HepG2 (cell line): Measurements from ENCODE around the gene CA11. TPM values are rescaled to one million over a fixed set of nuclear protein-coding genes. Genes with fewer than 3 reads are reported as not detected.

Source experiments
- ATAC-seq: fragments of 200-7000 bp; cut with Tn5 transposase; 3 replicates; pipeline ENCODE4 v1.9.1; 2020; ENCODE audit warnings: mild to moderate bottlenecking, moderate library complexity
- BruUV-seq: library from RNA; stranded (reverse); fragments of 400-500 nt; replicated peaks from 2 replicates; lab custom pipeline; 2021; lab: Mats Ljungman, UMichigan
- CTCF ChIA-PET: fragments of 300-600 bp; formaldehyde crosslinking; extraction: SDS; loops from one replicate; lab custom pipeline; 2021; ENCODE audit warnings: low total read pairs, inconsistent platforms, low intra/inter-chr PET ratio; lab: Yijun Ruan, JAX
- POLR2A ChIA-PET: fragments of 350-600 bp; sonication (Branson Sonifier 250); formaldehyde crosslinking; loops from one replicate; lab custom pipeline; 2020; ENCODE audit warnings: antibody characterized with exemption, inconsistent platforms; lab: Yijun Ruan, JAX
- DNase-seq: peaks from one replicate; pipeline ENCODE4 v3.0.0-alpha.2; 2015; ENCODE audit warnings: low spot score
- FAIRE-seq: peaks from 3 replicates; lab custom pipeline; 2011; peaks lifted over from hg19 to GRCh38; lab: Jason Lieb, UNC
- H2AFZ ChIP-seq: one replicate; pipeline ENCODE4 v1.6.1; 2011; ENCODE audit warnings: low read length, inconsistent platforms
- H3K27ac ChIP-seq: fragments of 300-600 bp; 3 replicates; pipeline ENCODE4 v1.8.0; 2011; ENCODE audit warnings: mixed run types, mild to moderate bottlenecking, mixed read lengths, low read length, inconsistent platforms; ENCODE audit not compliant: insufficient read depth; ENCODE audit errors: extremely low read length
- H3K27me3 ChIP-seq, 2 experiments: fragments of 200-600 bp in 1 of 2; 2 replicates in 1 of 2; 3 replicates in 1 of 2; pipeline versions ENCODE4 v1.6.0 to v1.8.0; 2011; ENCODE audit warnings: low read length in 2 of 2, mild to moderate bottlenecking in 2 of 2, moderate library complexity in 2 of 2, inconsistent platforms in 1 of 2; ENCODE audit not compliant: insufficient read depth in 2 of 2, control insufficient read depth in 1 of 2
- H3K36me3 ChIP-seq, 2 experiments: fragments of 200-600 bp in 1 of 2; replicated peaks in 1 of 2; 2 replicates in 1 of 2; 3 replicates in 1 of 2; pipeline versions ENCODE4 v1.5.1 to v1.8.0; 2011; ENCODE audit warnings: low read length in 2 of 2, inconsistent platforms in 1 of 2; ENCODE audit not compliant: insufficient read depth in 2 of 2, control insufficient read depth in 1 of 2
- H3K4me1 ChIP-seq: 2 replicates; pipeline ENCODE4 v1.5.1; 2012; ENCODE audit warnings: low read length, inconsistent platforms; ENCODE audit not compliant: insufficient read depth
- H3K4me2 ChIP-seq: 2 replicates; pipeline ENCODE4 v1.6.0; 2011; ENCODE audit warnings: low read depth, low read length, inconsistent platforms
- H3K4me3 ChIP-seq, 3 experiments: fragments of 200-600 bp in 1 of 3; sonication (generic), shearing (Covaris generic) in 1 of 3; replicated peaks in 1 of 3; 2 replicates each; pipeline ENCODE4 v1.5.1; 2011 to 2016; ENCODE audit warnings: low read length in 3 of 3, inconsistent platforms in 2 of 3, low read depth in 2 of 3, mild to moderate bottlenecking in 2 of 3, control low read depth in 1 of 3, mixed read lengths in 1 of 3; ENCODE audit not compliant: insufficient read depth in 1 of 3
- H3K79me2 ChIP-seq: one replicate; pipeline ENCODE4 v1.6.1; 2011; ENCODE audit warnings: low read length, inconsistent platforms; ENCODE audit not compliant: insufficient read depth
- H3K9ac ChIP-seq: 2 replicates; pipeline ENCODE4 v1.6.0; 2011; ENCODE audit warnings: mild to moderate bottlenecking, low read depth, low read length, inconsistent platforms; ENCODE audit not compliant: insufficient read depth
- H3K9me3 ChIP-seq: 2 replicates; pipeline ENCODE4 v1.5.1; 2012; ENCODE audit warnings: mild to moderate bottlenecking, low read length
- H4K20me1 ChIP-seq: 2 replicates; pipeline ENCODE4 v1.6.0; 2011; ENCODE audit warnings: inconsistent platforms, mild to moderate bottlenecking, low read length, moderate library complexity; ENCODE audit not compliant: insufficient read depth
- EP300 ChIP-seq, 3 experiments: sonication (generic) in 1 of 3; formaldehyde crosslinking in 1 of 3; IDR thresholded peaks; 2 replicates each; pipeline versions ENCODE4 v1.5.1 to v1.6.1; 2011 to 2020; ENCODE audit warnings: low read depth in 2 of 3, low read length in 2 of 3, borderline replicate concordance in 1 of 3, improper control_type of control experiment in 1 of 3, mild to moderate bottlenecking in 1 of 3, missing genetic modification reagents in 1 of 3, moderate library complexity in 1 of 3
- ERF ChIP-seq: IDR thresholded peaks from 2 replicates; pipeline ENCODE4 v1.6.1; 2018; ENCODE audit warnings: missing biosample characterization, missing genetic modification reagents
- HIC2 ChIP-seq: sonication (generic); formaldehyde crosslinking; IDR thresholded peaks from 2 replicates; pipeline ENCODE4 v1.9.0; 2022; ENCODE audit warnings: low read depth, missing genetic modification reagents
- MEIS1 ChIP-seq: sonication (generic); formaldehyde crosslinking; IDR thresholded peaks from 2 replicates; pipeline ENCODE4 v1.9.0; 2021; ENCODE audit warnings: mild to moderate bottlenecking, missing genetic modification reagents, moderate library complexity, borderline replicate concordance
- NFIC ChIP-seq: IDR thresholded peaks from 2 replicates; pipeline ENCODE4 v1.6.1; 2012; ENCODE audit warnings: mild to moderate bottlenecking, low read length, inconsistent platforms
- PHF8 ChIP-seq: sonication (generic); formaldehyde crosslinking; IDR thresholded peaks from 2 replicates; pipeline ENCODE4 v1.5.0; 2020; ENCODE audit warnings: missing genetic modification reagents
- POLR2A ChIP-seq, 2 experiments: IDR thresholded peaks; 2 replicates each; pipeline ENCODE4 v1.6.1; 2011; ENCODE audit warnings: low read depth in 2 of 2, low read length in 2 of 2, mild to moderate bottlenecking in 1 of 2, moderate library complexity in 1 of 2; ENCODE audit not compliant: insufficient read depth in 1 of 2
- POLR2AphosphoS5 ChIP-seq: IDR thresholded peaks from 2 replicates; pipeline ENCODE4 v1.6.1; 2012; ENCODE audit warnings: low read depth, low read length
- POLR2G ChIP-seq: fragments of 200-400 bp; formaldehyde crosslinking; IDR thresholded peaks from 2 replicates; pipeline ENCODE4 v1.6.1; 2018; ENCODE audit warnings: mild to moderate bottlenecking, low read depth, low read length, moderate library complexity
- PPARG ChIP-seq: conservative IDR thresholded peaks from 2 replicates; pipeline ENCODE4 v1.6.1; 2016; ENCODE audit warnings: missing biosample characterization, missing genetic modification reagents
- RXRB ChIP-seq: IDR thresholded peaks from 2 replicates; pipeline ENCODE4 v1.6.1; 2016; ENCODE audit warnings: borderline replicate concordance, missing genetic modification reagents, missing compliant biosample characterization
- SMARCE1 ChIP-seq: fragments of 450-650 bp; IDR thresholded peaks from 2 replicates; pipeline ENCODE4 v1.6.1; 2017; ENCODE audit warnings: borderline replicate concordance
- TARDBP ChIP-seq: sonication (generic); formaldehyde crosslinking; IDR thresholded peaks from 2 replicates; pipeline ENCODE4 v1.8.0; 2022; ENCODE audit warnings: mild to moderate bottlenecking, missing genetic modification reagents
- ZBTB38 ChIP-seq: sonication (generic); formaldehyde crosslinking; IDR thresholded peaks from 2 replicates; pipeline ENCODE4 v1.5.1; 2020; ENCODE audit warnings: mild to moderate bottlenecking, missing genetic modification reagents
- ZNF670 ChIP-seq: sonication (generic); formaldehyde crosslinking; IDR thresholded peaks from 2 replicates; pipeline ENCODE4 v1.8.0; 2022; ENCODE audit warnings: mild to moderate bottlenecking, missing genetic modification reagents, borderline replicate concordance
- WGBS: methylation state at CpG from one replicate; pipeline ENCODE4 v1.1.6; 2017; ENCODE audit warnings: low lambda C conversion rate; 5-methylcytosine and 5-hydroxymethylcytosine counted together
- in situ Hi-C: cut with HindIII; loops from 2 replicates; pipeline ENCODE4 v1.10.0; 2017; ENCODE audit warnings: low pct_unique_long_range_greater_than_20kb; ENCODE audit not compliant: extremely low pct_ligation_motif_present
- intact Hi-C: fragments of 100-400 bp; cut with micrococcal nuclease; formaldehyde crosslinking; loops from one replicate; pipeline ENCODE4 v1.10.0; 2022; ENCODE audit not compliant: unreplicated experiment
- polyA plus RNA-seq, 8 experiments: library from polyadenylated mRNA; depleted of rRNA in 3 of 8; stranded (reverse) in 7 of 8; unstranded in 1 of 8; fragments of >200 nt; fragmentation: Illumina TruSeq in 4 of 8; extraction: Trizol in 4 of 8; gene quantifications; 2 replicates each; pipeline versions ENCODE4 v1.2.1 to v1.2.3, GENCODE V29; 2011 to 2016; ENCODE audit warnings: low read depth in 4 of 8, missing spikeins in 1 of 8, mixed read lengths in 1 of 8; ENCODE audit not compliant: insufficient read depth in 1 of 8
- total RNA-seq, 5 experiments: library from RNA; depleted of rRNA; stranded (reverse); fragments of >200 nt; fragmentation: Illumina TruSeq; extraction: Trizol; gene quantifications; 2 replicates each; pipeline ENCODE4 v1.2.3, GENCODE V29; 2016; ENCODE audit warnings: low read depth in 1 of 5
- TF ChIP-seq, protein P1 (sequence below): sonication (generic); formaldehyde crosslinking; IDR thresholded peaks from 2 replicates; pipeline ENCODE4 v1.5.1; 2020; ENCODE audit warnings: missing genetic modification reagents, mild to moderate bottlenecking, borderline replicate concordance

Gene CA11
- total and polyA plus RNA-seq, 2 of the 13 experiments (the other 11 are each of a cell fraction or from before 2014, with no cell fraction given), result 0.41 to 0.58 TPM

DNA sequence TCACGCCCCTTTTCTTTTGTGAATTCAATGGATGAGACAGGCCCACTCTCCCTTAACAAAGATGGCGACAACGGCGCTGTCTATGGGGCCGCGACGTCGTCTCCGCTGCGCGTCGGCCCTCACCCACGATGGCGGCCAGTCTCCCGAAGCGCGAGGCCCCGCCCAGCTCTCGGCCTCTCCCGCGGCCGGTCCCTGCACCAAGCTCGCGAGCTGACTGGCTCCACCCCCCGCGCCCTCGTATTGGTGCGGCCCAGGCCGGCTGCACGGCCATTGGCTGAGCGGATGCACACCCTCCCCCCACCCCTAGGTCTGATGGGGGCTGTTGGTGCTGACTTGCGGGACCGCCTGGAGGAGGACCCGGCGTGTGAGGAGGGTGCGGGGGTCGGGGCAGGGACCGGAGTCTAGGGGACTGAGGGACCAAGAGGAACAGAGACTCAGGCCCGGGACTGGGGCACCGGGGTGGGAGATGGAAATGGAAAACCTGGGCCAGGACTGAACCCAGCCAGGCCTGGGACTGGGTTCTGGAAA, 21.9 kb downstream of the CA11 start (continued):
- peak; percentile 35; the same call in 1 of the 2 replicates for TF ChIP-seq TARDBP (CRISPR knock-in tag)
- no peak for TF ChIP-seq HIC2 (CRISPR knock-in tag)
- TF ChIP-seq MEIS1 (CRISPR knock-in tag), result no peak
- TF ChIP-seq, protein P1, sequence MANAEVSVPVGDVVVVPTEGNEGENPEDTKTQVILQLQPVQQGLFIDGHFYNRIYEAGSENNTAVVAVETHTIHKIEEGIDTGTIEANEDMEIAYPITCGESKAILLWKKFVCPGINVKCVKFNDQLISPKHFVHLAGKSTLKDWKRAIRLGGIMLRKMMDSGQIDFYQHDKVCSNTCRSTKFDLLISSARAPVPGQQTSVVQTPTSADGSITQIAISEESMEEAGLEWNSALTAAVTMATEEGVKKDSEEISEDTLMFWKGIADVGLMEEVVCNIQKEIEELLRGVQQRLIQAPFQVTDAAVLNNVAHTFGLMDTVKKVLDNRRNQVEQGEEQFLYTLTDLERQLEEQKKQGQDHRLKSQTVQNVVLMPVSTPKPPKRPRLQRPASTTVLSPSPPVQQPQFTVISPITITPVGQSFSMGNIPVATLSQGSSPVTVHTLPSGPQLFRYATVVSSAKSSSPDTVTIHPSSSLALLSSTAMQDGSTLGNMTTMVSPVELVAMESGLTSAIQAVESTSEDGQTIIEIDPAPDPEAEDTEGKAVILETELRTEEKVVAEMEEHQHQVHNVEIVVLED (CRISPR knock-in tag), result peak; percentile 85
- peak; percentile 51; the same call in 1 of the 2 replicates for TF ChIP-seq ERF
- no peak for TF ChIP-seq SMARCE1
- no peak for TF ChIP-seq NFIC
- TF ChIP-seq EP300 (IDR thresholded peaks at IDR 0.05; ENCODE audit: low read depth in 2 of 2, low read length in 2 of 2), result 0 out of 4 replicates have a peak, but pooled peaks of 1 of the 2 experiments have one; percentile 9
- TF ChIP-seq EP300 (CRISPR knock-in tag; IDR thresholded peaks at IDR 0.05; ENCODE audit: borderline replicate concordance), result no peak

DNA sequence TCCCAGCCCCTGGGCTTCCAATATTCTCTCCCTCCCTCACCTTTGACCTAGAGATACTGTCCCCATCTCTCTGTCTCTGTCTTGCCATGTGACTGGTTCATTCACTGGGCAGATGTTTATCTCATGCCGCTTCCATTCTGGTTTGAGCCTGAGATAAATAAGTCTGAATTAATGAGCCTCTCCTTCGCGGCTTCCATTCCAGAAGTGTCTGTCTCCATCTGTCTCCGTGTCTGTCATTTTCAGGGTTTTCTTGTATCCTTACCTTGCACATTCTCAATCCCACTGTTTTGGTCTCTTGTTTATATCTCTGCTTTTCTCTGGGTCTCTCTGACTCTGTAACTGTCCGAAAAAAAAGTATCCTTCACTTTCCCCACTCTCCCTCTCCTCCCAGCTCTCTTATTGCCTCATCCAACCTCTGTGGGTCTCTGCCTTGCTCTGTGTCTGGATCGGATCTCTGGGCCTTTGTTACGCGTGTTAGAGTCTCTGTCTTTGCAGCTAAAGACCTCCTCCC, 22.4 kb downstream of the CA11 start:
- H4K20me1 ChIP-seq, result no peaks in the 10 kb centered on the region
- in situ Hi-C loops (no loop called here), intact Hi-C loops (no loop called here)
- H3K79me2 ChIP-seq, result peaks cover 8% of the 10 kb centered on the region
- H3K27ac ChIP-seq, result peak overlapping the region; percentile 73
- FAIRE-seq (no peak), ATAC-seq (no peak), DNase-seq (no peak)
- no peaks in the 10 kb centered on the region; a peak in 1 of 5 replicates for H3K27me3 ChIP-seq
- 75% methylated on average over 8 of the region's 8 CpGs for WGBS
- H3K9me3 ChIP-seq, result no peaks in the 10 kb centered on the region
- H3K4me2 ChIP-seq, result peak overlapping the region; percentile 70
- peaks cover 49% of the 10 kb centered on the region for H3K4me1 ChIP-seq
- H3K9ac ChIP-seq, result peak overlapping the region; percentile 66
- no TSS peak for BruUV-seq
- no peak overlapping the region for H2AFZ ChIP-seq
- ChIA-PET CTCF (no interaction called here), POLR2A (interaction anchor here (0.9 to 1.8 kb wide), 3 partner anchors 11 to 55 kb away, joined by 3 to 15 read pairs (median 3); no protein-coding TSS in a partner anchor)
- TF ChIP-seq RXRB (CRISPR knock-in tag) (peak; percentile 3; the same call in 1 of the 2 replicates), POLR2AphosphoS5 (0 out of 2 replicates have a peak, but pooled peaks have one; percentile 18), ZBTB38 (CRISPR knock-in tag) (no peak), POLR2G (peak; percentile 37; the same call in 1 of the 2 replicates), POLR2A (IDR thresholded peaks at IDR 0.05; ENCODE audit: insufficient read depth in 1 of 2, low read depth in 2 of 2, low read length in 2 of 2) (0 out of 4 replicates have a peak, but pooled peaks of 1 of the 2 experiments have one; percentile 31), PHF8 (peak; percentile 26; the same call in 1 of the 2 replicates), PPARG (CRISPR knock-in tag) (0 out of 2 replicates have a peak, but pooled peaks have one; percentile 14), ZNF670 (CRISPR knock-in tag) (no peak)
- H3K4me3 ChIP-seq, result peak overlapping the region; percentile 34 to 60 (median 42); a peak in 3 of 6 replicates
- H3K36me3 ChIP-seq, result no peaks in the 10 kb centered on the region
